ENCODE data around the gene BPIFB2. TPM values are rescaled to one million over a fixed set of nuclear protein-coding genes. Genes with fewer than 3 reads are reported as not detected.

BPIFB2 gene
- total RNA-seq, 1 donor from 2014 or later = not detected

- Histone ChIP-seq H3K4me3 (ENCODE audit: low read depth, low read length) (no peak overlapping the region), H3K36me3 (ENCODE audit: control insufficient read depth, insufficient read depth, low read length) (no peaks in the 10 kb centered on the region), H3K27me3 (ENCODE audit: control insufficient read depth, insufficient read depth, low read length) (no peaks in the 10 kb centered on the region)
- DNase-seq (ENCODE audit: low read depth) = no peak
- TF ChIP-seq, protein P1, sequence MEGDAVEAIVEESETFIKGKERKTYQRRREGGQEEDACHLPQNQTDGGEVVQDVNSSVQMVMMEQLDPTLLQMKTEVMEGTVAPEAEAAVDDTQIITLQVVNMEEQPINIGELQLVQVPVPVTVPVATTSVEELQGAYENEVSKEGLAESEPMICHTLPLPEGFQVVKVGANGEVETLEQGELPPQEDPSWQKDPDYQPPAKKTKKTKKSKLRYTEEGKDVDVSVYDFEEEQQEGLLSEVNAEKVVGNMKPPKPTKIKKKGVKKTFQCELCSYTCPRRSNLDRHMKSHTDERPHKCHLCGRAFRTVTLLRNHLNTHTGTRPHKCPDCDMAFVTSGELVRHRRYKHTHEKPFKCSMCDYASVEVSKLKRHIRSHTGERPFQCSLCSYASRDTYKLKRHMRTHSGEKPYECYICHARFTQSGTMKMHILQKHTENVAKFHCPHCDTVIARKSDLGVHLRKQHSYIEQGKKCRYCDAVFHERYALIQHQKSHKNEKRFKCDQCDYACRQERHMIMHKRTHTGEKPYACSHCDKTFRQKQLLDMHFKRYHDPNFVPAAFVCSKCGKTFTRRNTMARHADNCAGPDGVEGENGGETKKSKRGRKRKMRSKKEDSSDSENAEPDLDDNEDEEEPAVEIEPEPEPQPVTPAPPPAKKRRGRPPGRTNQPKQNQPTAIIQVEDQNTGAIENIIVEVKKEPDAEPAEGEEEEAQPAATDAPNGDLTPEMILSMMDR (IDR thresholded peaks at IDR 0.05; ENCODE audit: insufficient read depth, low read length, poor library complexity, severe bottlenecking) = no peak
Observed at GRCh38 chr20:33026072-33026778, 18.7 kb downstream of the BPIFB2 start.

DNA sequence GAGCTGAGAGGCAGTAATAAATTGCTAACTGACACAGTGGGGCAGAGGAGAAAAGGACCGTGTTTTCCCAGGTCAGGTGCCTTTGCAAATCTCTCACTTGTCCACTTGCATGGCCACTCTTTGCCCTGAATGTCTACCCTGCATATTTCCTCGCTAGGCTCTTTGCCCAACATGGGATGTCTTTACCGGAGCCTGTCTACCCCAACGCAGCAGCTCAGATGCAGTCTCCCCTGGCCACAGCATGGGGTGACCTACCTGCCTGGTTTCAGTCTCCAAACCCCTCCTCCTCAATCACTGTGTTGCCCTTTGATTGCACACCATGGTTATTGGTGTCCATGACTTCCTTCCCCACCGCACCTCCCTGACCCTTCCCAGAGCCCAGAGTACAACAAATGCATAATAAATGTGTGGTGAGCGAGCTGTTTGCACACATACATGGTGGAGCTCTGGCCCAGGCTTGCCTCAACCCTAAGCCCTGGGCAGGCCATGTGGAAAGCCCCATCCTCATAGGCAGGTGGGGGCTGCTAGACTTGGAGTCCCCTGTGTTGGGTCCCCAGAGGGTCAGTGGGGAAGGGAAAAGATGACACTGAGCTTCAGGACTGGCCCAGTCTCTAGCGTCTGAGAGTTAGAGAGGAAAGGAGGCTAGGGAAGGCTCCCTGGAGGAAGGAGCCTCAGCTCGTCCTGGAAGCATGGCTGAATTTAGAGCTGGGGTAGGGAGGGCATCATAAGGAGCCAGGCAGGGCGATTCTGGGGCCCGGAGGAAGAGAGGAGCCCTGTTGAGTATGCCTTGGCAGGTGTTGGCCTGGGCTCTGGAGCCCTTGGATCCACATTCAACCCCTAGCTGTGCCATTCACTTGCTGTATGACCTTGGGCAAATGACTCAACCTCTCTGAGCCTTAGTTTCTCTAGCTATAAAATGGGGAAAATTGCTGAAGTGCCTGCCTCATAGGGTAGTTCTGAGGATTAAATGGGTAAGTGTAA lies 19.6 kb downstream of the BPIFB2 start:
- H3K4me3 ChIP-seq (ENCODE audit: low read depth, low read length) = no peak overlapping the region
- TF ChIP-seq, protein P1 (IDR thresholded peaks at IDR 0.05; ENCODE audit: insufficient read depth, low read length, poor library complexity, severe bottlenecking) = no peak
- DNase-seq (ENCODE audit: low read depth) = no peak
- no peaks in the 10 kb centered on the region for H3K36me3 ChIP-seq (ENCODE audit: control insufficient read depth, insufficient read depth, low read length)
- H3K27me3 ChIP-seq (ENCODE audit: control insufficient read depth, insufficient read depth, low read length) = no peaks in the 10 kb centered on the region

DNA sequence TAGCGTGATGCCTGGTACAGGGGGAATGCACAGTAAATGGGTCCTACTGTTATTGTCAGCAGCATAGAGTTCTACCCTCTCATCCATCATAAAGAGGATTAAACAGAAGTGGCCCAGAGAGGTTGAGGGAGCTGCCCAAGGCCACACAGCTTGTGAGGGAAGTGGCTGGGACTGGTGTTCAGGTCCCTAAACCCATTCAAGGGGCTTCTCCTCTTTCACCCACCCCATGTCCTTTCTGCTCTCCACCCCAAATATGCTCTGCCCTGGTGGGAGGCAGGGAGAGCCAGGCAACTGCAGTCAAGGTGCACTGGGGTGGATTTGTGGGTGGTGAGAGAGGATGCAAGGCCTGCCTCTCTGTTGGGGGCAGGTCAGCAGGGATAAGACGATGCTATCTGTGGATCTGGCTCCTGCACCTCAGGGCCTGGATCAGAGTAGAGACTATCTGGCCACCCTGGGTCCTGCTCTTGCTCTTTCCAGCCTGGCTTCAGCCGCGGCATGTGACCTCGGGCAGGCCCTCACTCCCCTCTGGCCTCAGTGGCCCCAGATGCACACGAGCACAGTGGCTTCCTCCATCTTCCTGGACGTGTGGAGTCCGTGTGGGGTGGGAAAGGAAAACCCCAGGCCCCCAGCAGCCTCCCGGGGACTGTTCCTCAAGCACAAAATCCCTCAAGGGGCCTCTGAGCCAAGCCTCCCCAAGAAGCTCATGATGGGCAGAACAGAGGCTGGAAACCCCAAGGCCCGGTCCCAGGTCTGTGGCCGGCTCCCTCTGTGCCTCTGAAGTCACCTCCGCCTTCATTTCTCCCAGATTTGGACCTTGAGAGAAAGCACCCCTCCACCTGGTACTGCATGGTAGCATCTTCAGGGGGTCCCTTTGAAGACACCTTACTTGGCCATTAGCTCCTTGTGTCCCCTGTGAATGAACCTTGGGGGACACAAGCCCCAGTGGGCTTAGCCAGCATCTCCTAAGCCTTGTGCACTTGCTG lies 20.6 kb downstream of the BPIFB2 start:
- Histone ChIP-seq H3K27me3 (ENCODE audit: control insufficient read depth, insufficient read depth, low read length) (no peaks in the 10 kb centered on the region), H3K36me3 (ENCODE audit: control insufficient read depth, insufficient read depth, low read length) (no peaks in the 10 kb centered on the region), H3K4me3 (ENCODE audit: low read depth, low read length) (no peak overlapping the region)
- DNase-seq (ENCODE audit: low read depth) = no peak
- TF ChIP-seq, protein P1 (IDR thresholded peaks at IDR 0.05; ENCODE audit: insufficient read depth, low read length, poor library complexity, severe bottlenecking) = no peak

DNA sequence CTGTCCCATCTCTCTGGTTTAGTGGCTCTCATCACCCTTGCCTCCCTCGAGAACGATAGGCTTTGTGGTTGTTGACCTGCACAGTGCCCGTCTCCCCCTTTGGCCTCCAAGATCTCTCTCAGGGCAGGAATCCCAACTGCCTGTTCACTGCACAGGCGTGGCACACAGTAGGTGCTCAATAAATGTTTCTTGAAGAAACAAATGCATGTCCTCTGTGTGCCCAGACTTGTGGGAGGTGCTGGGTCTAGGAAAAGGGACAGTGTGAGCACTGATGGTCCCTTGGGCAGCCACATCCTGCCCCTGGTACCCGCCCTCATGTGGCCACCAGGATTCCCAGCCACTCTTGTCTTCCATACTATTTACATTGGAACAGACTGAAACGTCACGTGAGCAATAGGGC lies 21.4 kb downstream of the BPIFB2 start:
- TF ChIP-seq, protein P1 (IDR thresholded peaks at IDR 0.05; ENCODE audit: insufficient read depth, low read length, poor library complexity, severe bottlenecking) = no peak
- no peak for DNase-seq (ENCODE audit: low read depth)

GRCh38 chr20:33030076-33030475 lies 22.6 kb downstream of the BPIFB2 start:
- TF ChIP-seq, protein P1 (IDR thresholded peaks at IDR 0.05; ENCODE audit: insufficient read depth, low read length, poor library complexity, severe bottlenecking) = no peak
- no peaks in the 10 kb centered on the region for H3K36me3 ChIP-seq (ENCODE audit: control insufficient read depth, insufficient read depth, low read length)
- H3K27me3 ChIP-seq (ENCODE audit: control insufficient read depth, insufficient read depth, low read length) = no peaks in the 10 kb centered on the region
- no peak for DNase-seq (ENCODE audit: low read depth)
- no peak overlapping the region for H3K4me3 ChIP-seq (ENCODE audit: low read depth, low read length)

More for the DNA sequence above, 21.4 kb downstream of the BPIFB2 start:
- H3K36me3 ChIP-seq (ENCODE audit: control insufficient read depth, insufficient read depth, low read length) = no peaks in the 10 kb centered on the region
- no peaks in the 10 kb centered on the region for H3K27me3 ChIP-seq (ENCODE audit: control insufficient read depth, insufficient read depth, low read length)
- no peak overlapping the region for H3K4me3 ChIP-seq (ENCODE audit: low read depth, low read length)
